OCI-LY3 (cell line): ENCODE data around the gene ALOX15.

Source experiments
- EZH2phosphoT487 ChIP-seq: fragments of 200-600 bp; shearing (Covaris generic); IDR thresholded peaks from 2 replicates; pipeline ENCODE4 v1.6.1; 2018; ENCODE audit warnings: antibody characterized with exemption, mixed run types, low read depth
- TF ChIP-seq, protein P1 (sequence below): fragments of 200-600, 300-600 bp; sonication (generic); IDR thresholded peaks from 2 replicates; pipeline ENCODE4 v1.5.1; 2014; ENCODE audit warnings: antibody characterized with exemption, low read length, low read depth

DNA sequence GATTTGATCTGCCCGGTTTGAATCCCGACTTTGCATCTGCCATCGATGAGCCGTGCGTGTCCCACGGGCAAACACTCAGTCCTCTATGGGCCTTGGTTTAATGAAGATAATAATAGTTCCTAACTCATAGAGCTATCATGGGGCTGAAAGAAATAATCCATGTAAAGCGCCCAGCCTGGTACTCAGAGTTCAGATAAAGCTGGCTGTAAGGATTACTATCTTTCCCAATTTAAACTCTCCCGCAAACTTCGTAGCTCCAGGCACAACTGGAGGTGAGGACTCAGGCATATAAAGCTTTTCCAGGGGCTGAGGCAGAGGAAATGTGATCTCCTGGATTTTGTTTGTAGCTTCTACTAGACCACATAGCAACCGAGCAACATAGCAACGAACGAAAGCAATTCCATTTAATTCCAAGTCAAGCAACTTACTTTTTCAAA, 16.3 kb downstream of the ALOX15 start:
- TF ChIP-seq, protein P1, sequence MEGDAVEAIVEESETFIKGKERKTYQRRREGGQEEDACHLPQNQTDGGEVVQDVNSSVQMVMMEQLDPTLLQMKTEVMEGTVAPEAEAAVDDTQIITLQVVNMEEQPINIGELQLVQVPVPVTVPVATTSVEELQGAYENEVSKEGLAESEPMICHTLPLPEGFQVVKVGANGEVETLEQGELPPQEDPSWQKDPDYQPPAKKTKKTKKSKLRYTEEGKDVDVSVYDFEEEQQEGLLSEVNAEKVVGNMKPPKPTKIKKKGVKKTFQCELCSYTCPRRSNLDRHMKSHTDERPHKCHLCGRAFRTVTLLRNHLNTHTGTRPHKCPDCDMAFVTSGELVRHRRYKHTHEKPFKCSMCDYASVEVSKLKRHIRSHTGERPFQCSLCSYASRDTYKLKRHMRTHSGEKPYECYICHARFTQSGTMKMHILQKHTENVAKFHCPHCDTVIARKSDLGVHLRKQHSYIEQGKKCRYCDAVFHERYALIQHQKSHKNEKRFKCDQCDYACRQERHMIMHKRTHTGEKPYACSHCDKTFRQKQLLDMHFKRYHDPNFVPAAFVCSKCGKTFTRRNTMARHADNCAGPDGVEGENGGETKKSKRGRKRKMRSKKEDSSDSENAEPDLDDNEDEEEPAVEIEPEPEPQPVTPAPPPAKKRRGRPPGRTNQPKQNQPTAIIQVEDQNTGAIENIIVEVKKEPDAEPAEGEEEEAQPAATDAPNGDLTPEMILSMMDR = no peak
- no peak for TF ChIP-seq EZH2phosphoT487
